Activated B cell treated with CpG ODN at 0.5 μM for 24 hours (primary cell): ENCODE results near the gene RBMS3. TPM values are rescaled to one million over a fixed set of nuclear protein-coding genes. Genes with fewer than 3 reads are reported as not detected.

Experiments used
- ATAC-seq: fragments of 200-7000 bp; cut with Tn5 transposase; one replicate; pipeline ENCODE4 v1.10.0; 2021; ENCODE audit warnings: low read depth, mild to moderate bottlenecking, moderate library complexity
- CTCF ChIA-PET: fragments of 350-600 bp; sonication (Branson Sonifier 250); formaldehyde crosslinking; loops from one replicate; lab custom pipeline; 2021; ENCODE audit warnings: antibody characterized with exemption; lab: Charles Lee
- POLR2A ChIA-PET: fragments of 350-600 bp; sonication (Branson Sonifier 250); formaldehyde crosslinking; loops from one replicate; lab custom pipeline; 2021; ENCODE audit warnings: antibody characterized with exemption; lab: Charles Lee
- DNase-seq: peaks from one replicate; pipeline ENCODE4 v3.0.0; 2022
- H3K27ac Mint-ChIP-seq: one replicate; pipeline ENCODE4 v1.8.0; 2020; ENCODE audit warnings: mixed read lengths
- H3K27me3 Mint-ChIP-seq: one replicate; pipeline ENCODE4 v1.8.0; 2021; ENCODE audit warnings: mixed read lengths
- H3K36me3 Mint-ChIP-seq: one replicate; pipeline ENCODE4 v1.8.0; 2021; ENCODE audit warnings: low read depth, mixed read lengths
- H3K4me1 Mint-ChIP-seq: one replicate; pipeline ENCODE4 v1.8.0; 2021; ENCODE audit warnings: mixed read lengths
- H3K4me3 Mint-ChIP-seq: one replicate; pipeline ENCODE4 v1.8.0; 2020; ENCODE audit warnings: mild to moderate bottlenecking, mixed read lengths
- H3K9me3 Mint-ChIP-seq: one replicate; pipeline ENCODE4 v1.8.0; 2020; ENCODE audit warnings: mixed read lengths
- intact Hi-C: fragments of 100-400 bp; cut with micrococcal nuclease; formaldehyde crosslinking; loops from one replicate; pipeline ENCODE4 v1.15.1; 2024
- total RNA-seq: library from RNA; stranded (reverse); gene quantifications from 2 replicates; pipeline ENCODE4 v1.2.3, GENCODE V29; 2022
- TF ChIP-seq, protein P1 (sequence below): fragments of 200-600 bp; IDR thresholded peaks from one replicate; pipeline ENCODE4 v1.8.0; 2022; ENCODE audit warnings: antibody characterized with exemption, mild to moderate bottlenecking

Gene RBMS3
- total RNA-seq, 1 donor from 2014 or later: 0.31 TPM

DNA sequence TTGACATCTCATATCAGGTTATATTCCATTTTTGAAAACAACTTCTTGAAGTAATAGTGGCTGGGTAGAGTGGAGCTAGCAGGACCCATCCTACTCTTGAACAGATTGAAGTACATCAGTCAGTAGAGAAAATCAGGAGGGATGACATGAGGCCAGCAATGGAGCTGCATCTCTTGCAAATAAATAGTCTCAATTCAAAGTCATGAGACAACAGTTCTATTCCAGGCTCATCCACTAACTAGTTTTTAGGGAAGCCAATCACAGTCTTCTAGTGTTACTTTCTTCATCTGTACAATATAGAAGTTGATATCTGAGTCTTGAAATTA is 477.2 kb downstream of the RBMS3 start:
- H3K4me1 Mint-ChIP-seq: no peaks in the 10 kb centered on the region
- ATAC-seq: no peak
- POLR2A ChIA-PET: no interaction called here
- H3K27me3 Mint-ChIP-seq: no peaks in the 10 kb centered on the region
- H3K4me3 Mint-ChIP-seq: no peak overlapping the region
- no peak overlapping the region for H3K27ac Mint-ChIP-seq
- H3K36me3 Mint-ChIP-seq: no peaks in the 10 kb centered on the region
- DNase-seq: no peak
- TF ChIP-seq, protein P1, sequence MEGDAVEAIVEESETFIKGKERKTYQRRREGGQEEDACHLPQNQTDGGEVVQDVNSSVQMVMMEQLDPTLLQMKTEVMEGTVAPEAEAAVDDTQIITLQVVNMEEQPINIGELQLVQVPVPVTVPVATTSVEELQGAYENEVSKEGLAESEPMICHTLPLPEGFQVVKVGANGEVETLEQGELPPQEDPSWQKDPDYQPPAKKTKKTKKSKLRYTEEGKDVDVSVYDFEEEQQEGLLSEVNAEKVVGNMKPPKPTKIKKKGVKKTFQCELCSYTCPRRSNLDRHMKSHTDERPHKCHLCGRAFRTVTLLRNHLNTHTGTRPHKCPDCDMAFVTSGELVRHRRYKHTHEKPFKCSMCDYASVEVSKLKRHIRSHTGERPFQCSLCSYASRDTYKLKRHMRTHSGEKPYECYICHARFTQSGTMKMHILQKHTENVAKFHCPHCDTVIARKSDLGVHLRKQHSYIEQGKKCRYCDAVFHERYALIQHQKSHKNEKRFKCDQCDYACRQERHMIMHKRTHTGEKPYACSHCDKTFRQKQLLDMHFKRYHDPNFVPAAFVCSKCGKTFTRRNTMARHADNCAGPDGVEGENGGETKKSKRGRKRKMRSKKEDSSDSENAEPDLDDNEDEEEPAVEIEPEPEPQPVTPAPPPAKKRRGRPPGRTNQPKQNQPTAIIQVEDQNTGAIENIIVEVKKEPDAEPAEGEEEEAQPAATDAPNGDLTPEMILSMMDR: no peak
- CTCF ChIA-PET: no interaction called here
- H3K9me3 Mint-ChIP-seq: no peaks in the 10 kb centered on the region
- intact Hi-C loops: no loop called here

DNA sequence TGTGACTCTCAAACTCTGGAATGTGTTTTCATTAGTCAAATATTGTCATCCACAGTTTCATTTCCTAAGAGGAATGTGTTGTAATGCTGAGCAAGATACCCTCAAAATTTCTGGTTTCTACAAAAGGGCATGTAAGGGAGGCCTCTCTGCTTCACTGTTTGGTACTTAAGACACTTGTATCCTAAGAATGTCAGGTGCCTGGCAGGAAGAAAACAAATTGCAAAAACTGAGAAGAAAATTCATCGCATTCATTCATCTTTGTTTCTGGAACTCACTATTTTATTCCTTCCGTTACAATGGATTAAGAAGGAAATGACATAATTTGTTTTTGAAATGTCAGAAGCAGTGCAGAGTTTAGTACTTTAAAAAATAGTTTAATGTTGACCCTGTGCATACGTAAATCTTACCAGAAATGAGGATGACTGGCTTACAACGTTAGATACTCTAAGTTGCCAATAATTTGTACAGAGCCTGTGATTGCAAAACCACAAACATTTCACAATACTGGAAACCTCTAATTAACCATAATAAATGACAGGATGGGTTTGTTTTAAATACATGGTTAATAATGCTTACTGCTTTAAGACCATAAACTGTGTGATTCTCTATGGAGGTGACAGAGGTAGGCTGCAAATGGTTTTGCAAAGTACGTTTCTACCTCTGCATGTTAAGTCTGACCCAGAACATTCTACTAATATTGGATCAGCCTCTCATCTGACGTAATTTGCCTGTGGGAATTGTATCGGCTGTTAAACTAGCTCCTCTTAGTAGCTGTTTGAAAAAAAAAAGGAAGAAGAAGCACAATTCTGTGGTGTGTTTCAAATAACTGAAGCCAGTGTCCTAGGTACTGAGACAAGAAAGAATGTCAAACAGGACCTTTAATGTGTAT is 477.8 kb downstream of the RBMS3 start:
- ChIA-PET CTCF (no interaction called here), POLR2A (no interaction called here)
- ATAC-seq: no peak
- Mint-ChIP-seq H3K4me3 (no peak overlapping the region), H3K4me1 (no peaks in the 10 kb centered on the region), H3K27me3 (no peaks in the 10 kb centered on the region), H3K36me3 (no peaks in the 10 kb centered on the region), H3K9me3 (no peaks in the 10 kb centered on the region), H3K27ac (no peak overlapping the region)
- TF ChIP-seq, protein P1: no peak
- no peak for DNase-seq
- intact Hi-C loops: no loop called here

DNA sequence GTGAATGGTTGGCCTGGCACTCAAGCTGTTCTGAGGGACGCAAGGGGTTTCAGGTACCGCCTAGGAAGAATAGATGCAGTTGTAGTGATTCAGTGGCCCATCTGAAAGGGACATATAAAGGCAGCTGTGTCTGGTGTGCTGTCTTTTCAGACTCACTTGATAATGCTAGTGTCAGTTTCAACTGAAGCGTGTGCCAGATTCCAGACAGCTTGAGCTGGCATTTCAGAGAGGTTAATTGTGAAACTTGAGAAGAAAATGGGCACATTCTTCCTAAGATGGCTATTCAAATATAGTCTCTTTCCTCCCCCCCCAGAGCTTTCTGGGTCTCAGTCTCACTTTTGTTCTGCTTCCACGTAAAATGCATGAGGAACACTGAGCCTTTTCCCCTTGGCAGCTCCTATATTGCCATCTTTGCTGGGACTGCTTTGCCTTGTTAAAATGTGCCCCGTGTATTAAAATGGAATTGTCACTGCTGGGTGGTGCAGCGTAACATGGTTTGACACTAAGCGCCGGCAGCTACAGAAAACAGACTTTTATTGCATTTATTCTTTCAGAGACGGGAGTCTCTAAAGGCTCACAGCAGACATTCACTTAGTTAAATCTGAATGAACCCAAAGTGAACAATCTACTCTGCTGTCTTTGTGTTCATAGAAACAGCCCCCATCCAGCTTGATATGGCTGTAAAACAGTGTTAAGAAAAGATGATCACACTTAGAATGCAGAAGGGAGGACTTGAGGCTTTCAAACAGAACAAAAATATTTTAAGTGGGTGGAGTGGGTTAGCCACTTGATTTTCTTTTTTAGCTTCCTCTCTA is 478.7 kb downstream of the RBMS3 start:
- Mint-ChIP-seq H3K4me1 (no peaks in the 10 kb centered on the region), H3K27me3 (no peaks in the 10 kb centered on the region), H3K9me3 (no peaks in the 10 kb centered on the region), H3K27ac (no peak overlapping the region), H3K36me3 (no peaks in the 10 kb centered on the region), H3K4me3 (no peak overlapping the region)
- DNase-seq (no peak), ATAC-seq (no peak)
- intact Hi-C loops: no loop called here
- ChIA-PET POLR2A (no interaction called here), CTCF (no interaction called here)
- TF ChIP-seq, protein P1: no peak

DNA sequence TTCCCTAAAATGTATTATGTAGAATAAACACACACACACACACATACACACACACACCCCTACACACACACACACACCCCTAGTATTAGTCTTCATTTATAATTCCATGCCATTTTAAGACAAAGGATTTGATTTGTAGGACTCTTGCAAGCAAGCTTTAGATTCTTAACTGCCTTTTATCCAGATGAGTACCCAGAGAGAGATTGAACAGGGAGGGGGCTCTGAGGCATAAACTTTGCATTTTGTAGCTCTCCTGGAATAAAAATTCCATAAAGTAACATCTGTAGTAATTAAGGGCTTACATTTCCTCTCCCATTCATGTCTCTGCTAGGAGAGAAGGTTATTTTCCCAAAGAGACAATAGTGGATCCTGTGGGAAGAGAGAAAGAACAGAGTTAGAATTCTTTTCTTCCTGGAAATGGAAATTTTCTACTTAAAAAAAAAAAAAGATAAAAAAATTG is 479.4 kb downstream of the RBMS3 start:
- no peak overlapping the region for H3K27ac Mint-ChIP-seq
- no peaks in the 10 kb centered on the region for H3K4me1 Mint-ChIP-seq
- no peaks in the 10 kb centered on the region for H3K27me3 Mint-ChIP-seq
- H3K4me3 Mint-ChIP-seq: no peak overlapping the region
- DNase-seq (no peak), ATAC-seq (no peak)
- intact Hi-C loops: no loop called here
- POLR2A ChIA-PET: no interaction called here
- TF ChIP-seq, protein P1: no peak
- CTCF ChIA-PET: no interaction called here
- H3K9me3 Mint-ChIP-seq: no peaks in the 10 kb centered on the region
- H3K36me3 Mint-ChIP-seq: no peaks in the 10 kb centered on the region

DNA sequence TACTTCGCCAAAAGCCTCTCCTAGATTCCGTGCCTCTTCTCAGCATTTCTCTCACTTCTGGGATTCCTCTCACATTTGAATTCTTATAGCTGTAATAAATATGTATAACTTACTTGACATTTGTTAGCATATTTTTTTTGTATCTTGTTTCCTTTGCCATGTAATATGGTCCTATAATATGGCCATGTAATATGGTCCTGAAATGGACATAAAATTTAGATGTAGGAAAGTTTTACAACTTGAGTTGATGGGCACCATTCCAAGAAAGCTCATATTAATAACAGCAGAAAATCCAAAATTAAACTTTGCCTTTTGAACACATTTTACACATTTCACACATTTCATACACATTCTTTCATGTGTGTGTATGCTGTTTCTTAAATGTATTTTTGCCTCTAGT is 480.6 kb downstream of the RBMS3 start:
- CTCF ChIA-PET: no interaction called here
- H3K4me1 Mint-ChIP-seq: no peaks in the 10 kb centered on the region
- no peaks in the 10 kb centered on the region for H3K9me3 Mint-ChIP-seq
- TF ChIP-seq, protein P1: no peak
- H3K27ac Mint-ChIP-seq: no peak overlapping the region
- POLR2A ChIA-PET: no interaction called here
- H3K4me3 Mint-ChIP-seq: no peak overlapping the region
- intact Hi-C loops: no loop called here
- ATAC-seq (no peak), DNase-seq (no peak)
- no peaks in the 10 kb centered on the region for H3K27me3 Mint-ChIP-seq
- no peaks in the 10 kb centered on the region for H3K36me3 Mint-ChIP-seq
